Osteoblast (primary cell): ENCODE data around the gene HSDL2. TPM values are rescaled to one million over a fixed set of nuclear protein-coding genes. Genes with fewer than 3 reads are reported as not detected.

Experiments
- DNase-seq: peaks from one replicate; pipeline ENCODE4 v3.0.0; 2011; ENCODE audit warnings: low spot score, mixed read lengths; ENCODE audit not compliant: insufficient read length; ENCODE audit errors: missing footprints
- H2AFZ ChIP-seq: 2 replicates; pipeline ENCODE4 v1.6.0; 2011; ENCODE audit warnings: mild to moderate bottlenecking, low read length
- H3K27ac ChIP-seq: 2 replicates; pipeline ENCODE4 v1.5.1; 2011; ENCODE audit warnings: mild to moderate bottlenecking, low read depth, low read length, moderate library complexity
- H3K27me3 ChIP-seq: 2 replicates; pipeline ENCODE4 v1.6.0; 2012; ENCODE audit warnings: mild to moderate bottlenecking, control low read depth, inconsistent platforms, low read length, moderate library complexity; ENCODE audit not compliant: insufficient read depth
- H3K36me3 ChIP-seq: 2 replicates; pipeline ENCODE4 v1.5.1; 2011; ENCODE audit warnings: mild to moderate bottlenecking, low read length, control low read depth, moderate library complexity; ENCODE audit not compliant: insufficient read depth
- H3K4me1 ChIP-seq: 2 replicates; pipeline ENCODE4 v1.5.1; 2011; ENCODE audit warnings: mild to moderate bottlenecking, low read length, control low read depth, moderate library complexity; ENCODE audit not compliant: insufficient read depth
- H3K4me2 ChIP-seq: 2 replicates; pipeline ENCODE4 v1.6.0; 2011; ENCODE audit warnings: mild to moderate bottlenecking, low read length; ENCODE audit not compliant: insufficient read depth
- H3K4me3 ChIP-seq: fragments of 200-600 bp; sonication (generic); 3 replicates; pipeline ENCODE4 v1.5.1; 2012; ENCODE audit warnings: mild to moderate bottlenecking, low read length, inconsistent platforms; ENCODE audit not compliant: insufficient read depth
- H3K79me2 ChIP-seq: 2 replicates; pipeline ENCODE4 v1.6.0; 2012; ENCODE audit warnings: mild to moderate bottlenecking, low read length, control low read depth, inconsistent platforms; ENCODE audit not compliant: insufficient read depth
- H3K9me3 ChIP-seq: 2 replicates; pipeline ENCODE4 v1.5.1; 2011; ENCODE audit warnings: low read depth, low read length, control low read depth
- H4K20me1 ChIP-seq: 2 replicates; pipeline ENCODE4 v1.6.0; 2012; ENCODE audit warnings: mild to moderate bottlenecking, low read length, control low read depth; ENCODE audit not compliant: insufficient read depth
- CTCF ChIP-seq: IDR thresholded peaks from 2 replicates; pipeline ENCODE4 v1.5.1; 2011; ENCODE audit warnings: mild to moderate bottlenecking, low read depth, low read length, moderate library complexity; ENCODE audit errors: extremely low read depth
- total RNA-seq: library from RNA; depleted of rRNA; stranded (reverse); fragments of >200 nt; gene quantifications from 2 replicates; pipeline ENCODE4 v1.2.3, GENCODE V29; 2012

The HSDL2 gene
- total RNA-seq, 1 donor: 42.3 TPM

DNA sequence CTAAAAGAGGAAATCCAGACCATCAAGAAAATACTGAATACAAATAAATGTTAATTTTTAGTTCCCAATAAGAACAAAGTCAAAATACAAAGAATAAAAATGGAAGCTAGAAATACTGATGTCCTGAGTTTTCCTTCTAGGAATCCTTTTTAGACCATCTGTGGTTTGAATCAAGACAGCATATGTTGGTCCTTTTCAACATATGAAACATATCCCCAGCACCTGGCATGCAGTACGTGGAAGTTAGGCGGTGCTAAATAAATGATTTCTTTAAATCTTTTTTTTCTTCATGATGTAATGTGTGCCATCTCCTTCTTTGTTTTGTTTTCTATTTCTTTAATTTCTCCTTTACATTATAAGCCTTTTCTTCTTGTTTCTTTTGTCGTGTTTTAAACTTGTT is 140.7 kb downstream of the HSDL2 start:
- Histone ChIP-seq H3K36me3 (no peaks in the 10 kb centered on the region), H2AFZ (no peak overlapping the region), H3K4me3 (no peak overlapping the region), H3K27ac (no peak overlapping the region), H4K20me1 (no peaks in the 10 kb centered on the region), H3K4me2 (no peak overlapping the region), H3K79me2 (no peaks in the 10 kb centered on the region), H3K4me1 (no peaks in the 10 kb centered on the region), H3K9me3 (no peaks in the 10 kb centered on the region), H3K27me3 (no peaks in the 10 kb centered on the region)
- no peak for DNase-seq
- TF ChIP-seq CTCF: no peak

Other genes with a start within 250 kb of the HSDL2 start
- 13.3 and 14.5 TPM in 2 replicates for gene SUSD1, start 204.8 kb upstream of the HSDL2 start, total RNA-seq
- gene PTBP3, start 46.5 kb upstream of the HSDL2 start, total RNA-seq: 41.0 and 42.0 TPM in 2 replicates
- 2.4 and 2.5 TPM in 2 replicates for gene KIAA1958, start 106.7 kb downstream of the HSDL2 start, total RNA-seq